IMR-90 (cell line): ENCODE data around the gene BANP. TPM values are rescaled to one million over a fixed set of nuclear protein-coding genes. Genes with fewer than 3 reads are reported as not detected.
"Not testable (repeated sequence)": the region's sequence is repeated elsewhere in the genome, so short reads cannot be mapped to it uniquely, and the experiment has no call there.

ENCODE experiments used
- ATAC-seq: fragments of 200-7000 bp; cut with Tn5 transposase; 2 replicates; pipeline ENCODE4 v1.9.1; 2020; ENCODE audit warnings: low read depth, mild to moderate bottlenecking, moderate library complexity
- BruUV-seq: library from RNA; stranded (reverse); fragments of 400-500 nt; replicated peaks from 2 replicates; lab custom pipeline; 2021; lab: Mats Ljungman, UMichigan
- CTCF ChIA-PET: fragments of 300-600 bp; formaldehyde crosslinking; extraction: SDS; loops from one replicate; lab custom pipeline; 2021; ENCODE audit warnings: antibody characterized with exemption; lab: Yijun Ruan, JAX
- POLR2A ChIA-PET: fragments of 300-600 bp; sonication (Branson Sonifier 250); formaldehyde crosslinking; loops from one replicate; lab custom pipeline; 2022; ENCODE audit warnings: antibody characterized with exemption; ENCODE audit not compliant: unreplicated experiment; lab: Charles Lee
- DNase-seq: peaks from one replicate; pipeline ENCODE4 v3.0.0; 2013
- H2AFZ ChIP-seq: replicated peaks from 2 replicates; pipeline ENCODE3; 2013; ENCODE audit warnings: low read length, mild to moderate bottlenecking; ENCODE audit not compliant: poor library complexity
- H2AK5ac ChIP-seq: 2 replicates; pipeline ENCODE4 v1.6.1; 2013; ENCODE audit warnings: low read depth, low read length, inconsistent platforms
- H2AK9ac ChIP-seq: replicated peaks from 2 replicates; pipeline ENCODE3; 2013; ENCODE audit warnings: mild to moderate bottlenecking, low read depth, low read length, moderate library complexity; ENCODE audit not compliant: poor library complexity
- H2BK120ac ChIP-seq: 2 replicates; pipeline ENCODE4 v1.6.1; 2013; ENCODE audit warnings: low read depth, low read length, inconsistent platforms
- H2BK15ac ChIP-seq: 3 replicates; pipeline ENCODE4 v1.6.1; 2013; ENCODE audit warnings: low read depth, low read length, inconsistent platforms
- H2BK20ac ChIP-seq: 2 replicates; pipeline ENCODE4 v1.6.1; 2013; ENCODE audit warnings: low read depth, mild to moderate bottlenecking, inconsistent platforms, low read length, moderate library complexity
- H2BK5ac ChIP-seq: 2 replicates; pipeline ENCODE4 v1.6.1; 2013; ENCODE audit warnings: mild to moderate bottlenecking, low read depth, low read length, inconsistent platforms; ENCODE audit not compliant: poor library complexity, severe bottlenecking
- H3K14ac ChIP-seq: replicated peaks from 2 replicates; pipeline ENCODE4 v1.6.1; 2013; ENCODE audit warnings: low read depth, low read length, inconsistent platforms
- H3K18ac ChIP-seq: 2 replicates; pipeline ENCODE4 v1.6.1; 2013; ENCODE audit warnings: low read depth, low read length, control low read depth
- H3K23ac ChIP-seq: 2 replicates; pipeline ENCODE4 v1.6.1; 2013; ENCODE audit warnings: low read depth, low read length, inconsistent platforms
- H3K27ac ChIP-seq: 2 replicates; pipeline ENCODE4 v1.5.1; 2013; ENCODE audit warnings: mild to moderate bottlenecking, control low read depth, low read length; ENCODE audit not compliant: insufficient read depth
- H3K27me3 ChIP-seq: 2 replicates; pipeline ENCODE4 v1.6.1; 2013; ENCODE audit warnings: low read length; ENCODE audit not compliant: control insufficient read depth, insufficient read depth
- H3K36me3 ChIP-seq: 2 replicates; pipeline ENCODE4 v1.6.1; 2013; ENCODE audit warnings: low read length, mixed read lengths; ENCODE audit not compliant: control insufficient read depth, insufficient read depth
- H3K4ac ChIP-seq: 2 replicates; pipeline ENCODE4 v1.6.1; 2013; ENCODE audit warnings: low read depth, low read length, inconsistent platforms
- H3K4me1 ChIP-seq: 2 replicates; pipeline ENCODE4 v1.6.1; 2013; ENCODE audit warnings: low read length, mixed read lengths; ENCODE audit not compliant: control insufficient read depth, insufficient read depth
- H3K4me2 ChIP-seq: 2 replicates; pipeline ENCODE4 v1.6.1; 2013; ENCODE audit warnings: low read depth, mild to moderate bottlenecking, control low read depth, low read length, moderate library complexity
- H3K4me3 ChIP-seq: 2 replicates; pipeline ENCODE4 v1.5.1; 2013; ENCODE audit warnings: low read depth, mild to moderate bottlenecking, control low read depth, low read length, moderate library complexity; ENCODE audit not compliant: insufficient read depth
- H3K56ac ChIP-seq: 2 replicates; pipeline ENCODE4 v1.6.1; 2013; ENCODE audit warnings: low read length, inconsistent platforms; ENCODE audit not compliant: insufficient read depth; ENCODE audit errors: extremely low read depth
- H3K79me1 ChIP-seq, 2 experiments: 2 replicates each; pipeline ENCODE4 v1.6.1; 2013; ENCODE audit warnings: low read length in 2 of 2, inconsistent platforms in 1 of 2, low read depth in 1 of 2
- H3K9ac ChIP-seq: 2 replicates; pipeline ENCODE4 v1.6.1; 2013; ENCODE audit warnings: low read depth, low read length, control low read depth
- H3K9me1 ChIP-seq: 2 replicates; pipeline ENCODE4 v1.6.1; 2013; ENCODE audit warnings: low read length, inconsistent platforms; ENCODE audit not compliant: insufficient read depth
- H3K9me3 ChIP-seq: 2 replicates; pipeline ENCODE4 v1.6.1; 2013; ENCODE audit warnings: low read length; ENCODE audit not compliant: control insufficient read depth, insufficient read depth
- H4K20me1 ChIP-seq: 2 replicates; pipeline ENCODE4 v1.6.1; 2013; ENCODE audit warnings: low read length, inconsistent platforms; ENCODE audit not compliant: insufficient read depth
- H4K5ac ChIP-seq: 2 replicates; pipeline ENCODE4 v1.6.1; 2013; ENCODE audit warnings: mild to moderate bottlenecking, low read depth, low read length, control low read depth
- H4K8ac ChIP-seq, 2 experiments: 2 replicates each; pipeline ENCODE4 v1.6.1; 2013; ENCODE audit warnings: low read depth in 2 of 2, low read length in 2 of 2, control low read depth in 1 of 2, inconsistent platforms in 1 of 2
- H4K91ac ChIP-seq: 2 replicates; pipeline ENCODE4 v1.6.1; 2013; ENCODE audit warnings: low read depth, low read length, inconsistent platforms; ENCODE audit not compliant: insufficient read depth
- BHLHE40 ChIP-seq: fragments of 150-350 bp; IDR thresholded peaks from 2 replicates; pipeline ENCODE4 v1.6.1; 2016; ENCODE audit warnings: mild to moderate bottlenecking, low read depth, low read length
- CTCF ChIP-seq: conservative IDR thresholded peaks from 2 replicates; pipeline ENCODE4 v1.5.1; 2012; ENCODE audit warnings: mild to moderate bottlenecking, low read depth, low read length, improper control_type of control experiment
- RAD21 ChIP-seq: IDR thresholded peaks from 2 replicates; pipeline ENCODE4 v1.6.1; 2012; ENCODE audit warnings: low read length, improper control_type of control experiment
- SMC3 ChIP-seq: fragments of 150-350 bp; IDR thresholded peaks from 2 replicates; pipeline ENCODE4 v1.6.1; 2016; ENCODE audit warnings: low read depth, mild to moderate bottlenecking, antibody characterized with exemption, low read length, moderate library complexity
- USF2 ChIP-seq: fragments of 150-350 bp; IDR thresholded peaks from 2 replicates; pipeline ENCODE4 v1.6.1; 2017; ENCODE audit warnings: mild to moderate bottlenecking, antibody characterized with exemption, low read length, low read depth
- WGBS, 2 experiments: methylation state at CpG; one replicate each; pipeline versions ENCODE4 v1.1.5 to v1.1.7; 2013; ENCODE audit warnings: missing lambda C conversion rate in 2 of 2; ENCODE audit not compliant: insufficient read length in 1 of 2; ENCODE audit errors: extremely low coverage in 2 of 2; 5-methylcytosine and 5-hydroxymethylcytosine counted together
- dilution Hi-C: fragments of 300-500 bp; cut with HindIII; formaldehyde crosslinking; loops from one replicate; pipeline ENCODE4 v1.14.3; 2018; ENCODE audit warnings: low sequenced_read_pairs; ENCODE audit not compliant: unreplicated experiment
- in situ Hi-C: fragments of 300-500 bp; cut with MboI; formaldehyde crosslinking; loops from 3 replicates; pipeline ENCODE4 v1.14.3; 2019; ENCODE audit warnings: low sequenced_read_pairs, inconsistent platforms, mixed read lengths
- intact Hi-C: fragments of 100-400 bp; cut with micrococcal nuclease; formaldehyde crosslinking; loops from 2 replicates; pipeline ENCODE4 v1.10.0; 2022
- polyA plus RNA-seq, 3 experiments: library from polyadenylated mRNA; depleted of rRNA; stranded (reverse); fragments of >200 nt; gene quantifications; 2 replicates each; pipeline ENCODE4 v1.2.3, GENCODE V29; 2012; ENCODE audit warnings: low replicate concordance in 1 of 3
- total RNA-seq: library from RNA; depleted of rRNA; stranded (reverse); fragments of >200 nt; gene quantifications from 2 replicates; pipeline ENCODE4 v1.2.3, GENCODE V29; 2012

BANP gene
- total and polyA plus RNA-seq, 2 of the 4 experiments (the other 2 are of a cell fraction), result 17.4 to 17.9 TPM

GRCh38 chr16:87983072-87983736 lies 32.0 kb downstream of the BANP start:
- H3K18ac ChIP-seq, H2BK5ac ChIP-seq, H3K36me3 ChIP-seq, BruUV-seq, H4K20me1 ChIP-seq, H2BK15ac ChIP-seq, H3K9me3 ChIP-seq, H2AFZ ChIP-seq, H3K4me3 ChIP-seq, intact Hi-C loops, H3K56ac ChIP-seq, H3K14ac ChIP-seq, H3K23ac ChIP-seq, in situ Hi-C loops, H2AK9ac ChIP-seq, H2BK20ac ChIP-seq, POLR2A ChIA-PET, H3K27me3 ChIP-seq, dilution Hi-C loops, H3K9me1 ChIP-seq, DNase-seq: not testable (repeated sequence)
- H3K27ac ChIP-seq, result peak overlapping the region; percentile 35; the same call in 1 of the 2 replicates
- 19% methylated on average over 5 of the region's 20 CpGs; no CpG with 5 or more reads in 1 of the 2 experiments for WGBS, 2 experiments
- ATAC-seq, result peak; percentile 86
- peak overlapping the region in 1 of 2 experiments; percentile 61; a peak in 1 of 4 replicates for H4K8ac ChIP-seq
- H4K5ac ChIP-seq, result 0 out of 2 replicates have a peak overlapping the region, but pooled peaks have one; percentile 26
- peak overlapping the region; percentile 39; the same call in 1 of the 2 replicates for H4K91ac ChIP-seq
- H3K9ac ChIP-seq, result peak overlapping the region; percentile 49
- CTCF ChIA-PET, result interaction anchor here (1.0 to 1.6 kb wide), 2 partner anchors 15 to 31 kb away, joined by 3 to 4 read pairs; no protein-coding TSS in a partner anchor
- peaks cover 17% of the 10 kb centered on the region for H3K4me1 ChIP-seq
- peak overlapping the region; percentile 41 for H3K4ac ChIP-seq
- H2BK120ac ChIP-seq, result peak overlapping the region; percentile 26
- peaks cover 11 to 40% of the 10 kb centered on the region in 2 experiments; a peak in 2 of 4 replicates for H3K79me1 ChIP-seq
- 0 out of 2 replicates have a peak overlapping the region, but pooled peaks have one; percentile 42 for H3K4me2 ChIP-seq
- peak; percentile 26; the same call in 1 of the 2 replicates for TF ChIP-seq BHLHE40
- TF ChIP-seq USF2, result peak; percentile 38; the same call in 1 of the 2 replicates
- peak; percentile 47 for TF ChIP-seq CTCF
- peak; percentile 34; the same call in 1 of the 2 replicates for TF ChIP-seq SMC3
- TF ChIP-seq RAD21, result peak; percentile 53
- peak overlapping the region; percentile 43; the same call in 1 of the 2 replicates for H2AK5ac ChIP-seq
